K562 (cell line): ENCODE results near the gene LMBR1. TPM values are rescaled to one million over a fixed set of nuclear protein-coding genes. Genes with fewer than 3 reads are reported as not detected.
A peak's percentile ranks its signal among the peaks of the same experiment; 100 is the strongest.

Experiments used
- ADNP ChIP-seq: fragments of 200-800 bp; sonication (Bioruptor generic); IDR thresholded peaks from 2 replicates; pipeline ENCODE4 v1.6.1; 2016; ENCODE audit warnings: missing genetic modification characterization, missing compliant biosample characterization
- BRD9 ChIP-seq: fragments of 450-650 bp; IDR thresholded peaks from 2 replicates; pipeline ENCODE4 v1.6.1; 2018; ENCODE audit warnings: low read depth; ENCODE audit not compliant: partially characterized antibody
- CBX1 ChIP-seq: sonication (generic); IDR thresholded peaks from 2 replicates; pipeline ENCODE4 v1.6.1; 2016; ENCODE audit warnings: antibody characterized with exemption, low read depth, mild to moderate bottlenecking
- CXXC5 ChIP-seq: fragments of 250-450 bp; sonication (Bioruptor Pico); IDR thresholded peaks from 2 replicates; pipeline ENCODE4 v1.8.0; 2022; ENCODE audit warnings: inconsistent platforms, mild to moderate bottlenecking, moderate library complexity
- DACH1 ChIP-seq: fragments of 450-650 bp; IDR thresholded peaks from 2 replicates; pipeline ENCODE4 v1.6.1; 2018; ENCODE audit not compliant: partially characterized antibody
- ETV6 ChIP-seq, 3 experiments: fragments of 150-350 bp in 1 of 3; sonication (generic) in 1 of 3; formaldehyde crosslinking in 1 of 3; IDR thresholded peaks; 2 replicates each; pipeline versions ENCODE4 v1.6.1 to v1.8.0; 2014 to 2022; ENCODE audit warnings: borderline replicate concordance in 2 of 3, low read depth in 2 of 3, antibody characterized with exemption in 1 of 3, low read length in 1 of 3, mild to moderate bottlenecking in 1 of 3, missing genetic modification reagents in 1 of 3
- IRF2 ChIP-seq: sonication (generic); formaldehyde crosslinking; IDR thresholded peaks from 2 replicates; pipeline ENCODE4 v1.8.1; 2022; ENCODE audit warnings: mild to moderate bottlenecking, missing genetic modification reagents
- MECOM ChIP-seq: fragments of 250-450 bp; sonication (Bioruptor Pico); IDR thresholded peaks from 2 replicates; pipeline ENCODE4 v1.8.0; 2022; ENCODE audit warnings: inconsistent platforms
- NBN ChIP-seq: fragments of 450-650 bp; IDR thresholded peaks from 2 replicates; pipeline ENCODE4 v1.6.1; 2016; ENCODE audit warnings: low read depth, mild to moderate bottlenecking
- RCOR1 ChIP-seq, 2 experiments: IDR thresholded peaks; 2 replicates each; pipeline ENCODE4 v1.6.1; 2012; ENCODE audit warnings: low read depth in 2 of 2, low read length in 2 of 2, borderline replicate concordance in 1 of 2, improper control_type of control experiment in 1 of 2
- RHOXF2B ChIP-seq: fragments of 250-450 bp; sonication (Bioruptor Pico); conservative IDR thresholded peaks from 2 replicates; pipeline ENCODE4 v1.5.1; 2021
- SMAD4 ChIP-seq: fragments of 250-450 bp; sonication (Bioruptor Pico); conservative IDR thresholded peaks from 2 replicates; pipeline ENCODE4 v1.8.0; 2021; ENCODE audit warnings: inconsistent platforms, mild to moderate bottlenecking, moderate library complexity
- SMARCE1 ChIP-seq: fragments of 450-650 bp; IDR thresholded peaks from 2 replicates; pipeline ENCODE4 v1.7.1; 2016; ENCODE audit warnings: mild to moderate bottlenecking
- TEAD2 ChIP-seq: fragments of 450-650 bp; IDR thresholded peaks from 2 replicates; pipeline ENCODE4 v1.6.1; 2016; ENCODE audit warnings: missing genetic modification characterization, control low read depth, missing compliant biosample characterization
- TGIF2 ChIP-seq: sonication (generic); formaldehyde crosslinking; IDR thresholded peaks from 2 replicates; pipeline ENCODE4 v1.8.1; 2022; ENCODE audit warnings: mild to moderate bottlenecking, missing genetic modification reagents, moderate library complexity
- XRCC4 ChIP-seq: IDR thresholded peaks from one replicate; pipeline ENCODE4 v1.6.1; 2011; ENCODE audit not compliant: insufficient read depth, insufficient read length; ENCODE audit errors: extremely low read depth
- ZKSCAN1 ChIP-seq: fragments of 150-350 bp; IDR thresholded peaks from 2 replicates; pipeline ENCODE4 v1.6.1; 2016; ENCODE audit warnings: low read depth, low read length
- ZNF644 ChIP-seq: fragments of 200-800 bp; sonication (Bioruptor generic); IDR thresholded peaks from 2 replicates; pipeline ENCODE4 v1.6.1; 2016; ENCODE audit warnings: low read depth, missing genetic modification characterization, missing compliant biosample characterization
- ZNF668 ChIP-seq: fragments of 250-450 bp; sonication (Bioruptor Pico); IDR thresholded peaks from 2 replicates; pipeline ENCODE4 v1.8.0; 2022; ENCODE audit warnings: mild to moderate bottlenecking, inconsistent platforms
- ZNF76 ChIP-seq: fragments of 250-450 bp; sonication (Bioruptor Pico); IDR thresholded peaks from 2 replicates; pipeline ENCODE4 v1.4.0; 2020; ENCODE audit warnings: mild to moderate bottlenecking, moderate library complexity, borderline replicate concordance
- polyA plus RNA-seq, 8 experiments: library from polyadenylated mRNA; depleted of rRNA in 4 of 8; stranded (reverse) in 5 of 8; unstranded in 3 of 8; fragments of >200 nt; fragmentation: Nextera tagmentation in 2 of 8; fragmentation: Illumina TruSeq in 1 of 8; extraction: Ambion mirVana in 2 of 8; extraction: Trizol in 1 of 8; gene quantifications; 2 replicates each; pipeline versions ENCODE4 v1.2.1 to v1.2.3, GENCODE V29; 2011 to 2014; ENCODE audit warnings: inconsistent platforms in 1 of 8, missing spikeins in 1 of 8
- total RNA-seq, 7 experiments: library from RNA; depleted of rRNA in 6 of 7; stranded (reverse); fragments of >200 nt in 6 of 7; fragmentation: Illumina TruSeq in 2 of 7; extraction: Trizol in 2 of 7; gene quantifications; 2 replicates each; pipeline versions ENCODE4 v1.2.1 to v1.2.3, GENCODE V29; 2011 to 2021; ENCODE audit warnings: low replicate concordance in 1 of 7
- TF ChIP-seq, protein P1 (sequence below): IDR thresholded peaks from 2 replicates; pipeline ENCODE4 v1.6.1; 2011; ENCODE audit not compliant: insufficient read length; ENCODE audit errors: extremely low read depth
- TF ChIP-seq, protein P2 (sequence below): fragments of 250-450 bp; sonication (Bioruptor Pico); IDR thresholded peaks from 2 replicates; pipeline ENCODE4 v1.5.0; 2020; ENCODE audit warnings: mild to moderate bottlenecking, borderline replicate concordance
- TF ChIP-seq, protein P3 (sequence below): sonication (generic); formaldehyde crosslinking; IDR thresholded peaks from 2 replicates; pipeline ENCODE4 v1.8.0; 2022; ENCODE audit warnings: missing genetic modification reagents, mild to moderate bottlenecking, borderline replicate concordance

Gene LMBR1
- total and polyA plus RNA-seq, 9 of the 15 experiments (the other 6 are each of a cell fraction or from before 2014, with no cell fraction given): 7.7 to 90.0 (median 59.9) TPM

DNA sequence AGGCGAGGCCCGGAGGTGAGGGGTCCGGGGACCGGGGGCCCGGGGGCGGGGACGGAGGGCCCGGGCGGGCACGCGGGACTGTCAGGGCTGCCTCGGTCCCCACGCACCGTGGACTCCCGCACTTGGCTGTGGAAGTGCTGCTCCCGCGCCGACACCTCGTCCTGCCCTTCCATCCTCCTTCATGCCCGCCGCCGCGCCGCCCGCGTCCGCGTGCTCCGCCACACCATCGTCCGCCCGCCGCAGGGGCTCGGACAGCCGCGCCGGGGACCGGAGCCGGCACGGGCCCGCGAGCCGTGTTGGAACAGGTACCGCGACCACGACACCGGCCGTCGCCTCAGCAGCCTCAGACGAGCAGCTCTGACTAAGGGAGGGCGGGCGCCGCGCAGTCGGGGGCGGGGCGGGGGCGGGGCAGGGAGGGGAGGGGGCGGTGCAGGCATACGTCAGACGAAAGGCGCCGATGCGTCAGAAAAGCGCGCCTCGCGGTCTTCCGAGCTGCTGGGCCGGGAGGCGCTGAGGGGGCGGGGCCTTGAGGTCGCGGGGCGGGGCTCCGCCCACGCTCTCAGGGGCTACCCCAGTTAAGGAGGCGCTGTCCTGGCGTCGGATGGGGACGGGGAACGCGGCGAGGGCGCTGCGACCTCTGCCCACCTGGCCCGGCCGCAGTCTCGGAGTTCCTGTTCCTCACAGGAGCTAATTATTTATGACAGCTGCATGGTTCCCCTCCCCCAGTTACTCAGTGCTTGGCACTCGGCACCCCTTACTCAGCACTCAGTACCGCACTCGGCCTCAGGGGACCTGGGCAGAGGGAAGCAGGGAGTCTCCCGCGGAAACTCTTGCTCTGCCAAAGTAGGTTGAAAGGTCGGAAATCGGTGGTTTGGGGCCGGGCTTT lies at the start of gene LMBR1 (continued):
- TF ChIP-seq XRCC4: no peak
- no peak for TF ChIP-seq IRF2
- TF ChIP-seq SMARCE1: peak; percentile 64
- TF ChIP-seq RHOXF2B (CRISPR knock-in tag): 0 out of 2 replicates have a peak, but pooled peaks have one; percentile 45
- no peak; a peak in 1 of 4 replicates for TF ChIP-seq RCOR1 (IDR thresholded peaks at IDR 0.05; ENCODE audit: borderline replicate concordance in 1 of 2, low read depth in 2 of 2, low read length in 2 of 2)
- TF ChIP-seq, protein P1, sequence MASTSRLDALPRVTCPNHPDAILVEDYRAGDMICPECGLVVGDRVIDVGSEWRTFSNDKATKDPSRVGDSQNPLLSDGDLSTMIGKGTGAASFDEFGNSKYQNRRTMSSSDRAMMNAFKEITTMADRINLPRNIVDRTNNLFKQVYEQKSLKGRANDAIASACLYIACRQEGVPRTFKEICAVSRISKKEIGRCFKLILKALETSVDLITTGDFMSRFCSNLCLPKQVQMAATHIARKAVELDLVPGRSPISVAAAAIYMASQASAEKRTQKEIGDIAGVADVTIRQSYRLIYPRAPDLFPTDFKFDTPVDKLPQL: no peak
- TF ChIP-seq MECOM (CRISPR knock-in tag): no peak
- TF ChIP-seq, protein P2, sequence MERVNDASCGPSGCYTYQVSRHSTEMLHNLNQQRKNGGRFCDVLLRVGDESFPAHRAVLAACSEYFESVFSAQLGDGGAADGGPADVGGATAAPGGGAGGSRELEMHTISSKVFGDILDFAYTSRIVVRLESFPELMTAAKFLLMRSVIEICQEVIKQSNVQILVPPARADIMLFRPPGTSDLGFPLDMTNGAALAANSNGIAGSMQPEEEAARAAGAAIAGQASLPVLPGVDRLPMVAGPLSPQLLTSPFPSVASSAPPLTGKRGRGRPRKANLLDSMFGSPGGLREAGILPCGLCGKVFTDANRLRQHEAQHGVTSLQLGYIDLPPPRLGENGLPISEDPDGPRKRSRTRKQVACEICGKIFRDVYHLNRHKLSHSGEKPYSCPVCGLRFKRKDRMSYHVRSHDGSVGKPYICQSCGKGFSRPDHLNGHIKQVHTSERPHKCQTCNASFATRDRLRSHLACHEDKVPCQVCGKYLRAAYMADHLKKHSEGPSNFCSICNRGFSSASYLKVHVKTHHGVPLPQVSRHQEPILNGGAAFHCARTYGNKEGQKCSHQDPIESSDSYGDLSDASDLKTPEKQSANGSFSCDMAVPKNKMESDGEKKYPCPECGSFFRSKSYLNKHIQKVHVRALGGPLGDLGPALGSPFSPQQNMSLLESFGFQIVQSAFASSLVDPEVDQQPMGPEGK (CRISPR knock-in tag): no peak
- TF ChIP-seq ADNP (tag): no peak
- peak; percentile 92 for TF ChIP-seq BRD9
- TF ChIP-seq CBX1: peak; percentile 37; the same call in 1 of the 2 replicates
- peak; percentile 46 for TF ChIP-seq DACH1
- no peak for TF ChIP-seq ZNF644
- no peak for TF ChIP-seq ZNF668 (CRISPR knock-in tag)
- TF ChIP-seq, protein P3, sequence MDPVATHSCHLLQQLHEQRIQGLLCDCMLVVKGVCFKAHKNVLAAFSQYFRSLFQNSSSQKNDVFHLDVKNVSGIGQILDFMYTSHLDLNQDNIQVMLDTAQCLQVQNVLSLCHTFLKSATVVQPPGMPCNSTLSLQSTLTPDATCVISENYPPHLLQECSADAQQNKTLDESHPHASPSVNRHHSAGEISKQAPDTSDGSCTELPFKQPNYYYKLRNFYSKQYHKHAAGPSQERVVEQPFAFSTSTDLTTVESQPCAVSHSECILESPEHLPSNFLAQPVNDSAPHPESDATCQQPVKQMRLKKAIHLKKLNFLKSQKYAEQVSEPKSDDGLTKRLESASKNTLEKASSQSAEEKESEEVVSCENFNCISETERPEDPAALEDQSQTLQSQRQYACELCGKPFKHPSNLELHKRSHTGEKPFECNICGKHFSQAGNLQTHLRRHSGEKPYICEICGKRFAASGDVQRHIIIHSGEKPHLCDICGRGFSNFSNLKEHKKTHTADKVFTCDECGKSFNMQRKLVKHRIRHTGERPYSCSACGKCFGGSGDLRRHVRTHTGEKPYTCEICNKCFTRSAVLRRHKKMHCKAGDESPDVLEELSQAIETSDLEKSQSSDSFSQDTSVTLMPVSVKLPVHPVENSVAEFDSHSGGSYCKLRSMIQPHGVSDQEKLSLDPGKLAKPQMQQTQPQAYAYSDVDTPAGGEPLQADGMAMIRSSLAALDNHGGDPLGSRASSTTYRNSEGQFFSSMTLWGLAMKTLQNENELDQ: no peak
- TF ChIP-seq NBN: peak; percentile 91; the same call in 1 of the 2 replicates
- TF ChIP-seq SMAD4 (CRISPR knock-in tag): peak; percentile 63
- no peak for TF ChIP-seq ETV6 (IDR thresholded peaks at IDR 0.05; ENCODE audit: borderline replicate concordance in 1 of 2, low read depth in 2 of 2, low read length in 1 of 2)
- no peak for TF ChIP-seq ETV6 (CRISPR knock-in tag; IDR thresholded peaks at IDR 0.05; ENCODE audit: borderline replicate concordance)
- TF ChIP-seq ZNF76 (CRISPR knock-in tag): no peak
- no peak; the same call in 1 of the 2 replicates for TF ChIP-seq ZKSCAN1
- no peak for TF ChIP-seq TEAD2
- TF ChIP-seq TGIF2 (CRISPR knock-in tag): no peak
- peak; percentile 88 for TF ChIP-seq CXXC5 (CRISPR knock-in tag)
